ENCODE measurements around the gene KRTAP10-11. TPM values are rescaled to one million over a fixed set of nuclear protein-coding genes. Genes with fewer than 3 reads are reported as not detected.
"Not testable (repeated sequence)": the region's sequence is repeated elsewhere in the genome, so short reads cannot be mapped to it uniquely, and the experiment has no call there.

The KRTAP10-11 gene
- total and polyA plus RNA-seq, 2 experiments from 2014 or later, result not detected

DNA sequence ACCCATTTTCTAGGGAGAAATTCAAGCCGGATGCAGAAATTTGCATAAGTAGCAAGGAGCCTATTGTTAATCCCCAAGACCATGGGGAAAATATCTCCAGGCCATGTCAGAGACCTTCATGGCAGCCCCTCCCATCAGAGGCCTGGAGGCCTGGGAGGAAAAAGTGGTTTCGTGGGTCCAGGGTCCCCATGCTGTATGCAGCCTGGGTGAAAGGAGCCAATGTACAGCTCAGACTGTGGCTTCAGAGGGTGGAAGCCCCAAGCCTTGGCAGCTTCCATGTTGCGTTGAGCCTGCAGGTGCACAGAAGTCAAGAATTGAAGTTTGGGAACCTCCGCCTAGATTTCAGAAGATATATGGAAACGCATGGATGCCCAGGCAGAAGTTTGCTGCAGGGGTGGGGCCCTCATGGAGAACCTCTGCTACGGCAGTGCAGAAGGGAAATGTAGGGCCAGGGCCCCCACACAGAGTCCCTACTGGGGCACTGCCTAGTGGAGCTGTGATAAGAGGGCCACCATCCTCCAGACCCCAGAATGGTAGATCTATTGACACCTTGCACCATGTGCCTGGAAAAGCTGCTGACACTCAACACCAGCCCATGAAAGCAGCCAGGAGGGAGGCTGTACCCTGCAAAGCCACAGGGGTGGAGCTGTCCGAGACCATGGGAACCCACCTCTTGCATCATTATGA, 35.9 kb upstream of the KRTAP10-11 start:
- not testable (repeated sequence) for H3K9me2 ChIP-seq (ENCODE audit: insufficient read depth); H3K4me3 Mint-ChIP-seq; H3K27ac Mint-ChIP-seq; H3K27me3 ChIP-seq (ENCODE audit: insufficient read depth); H3K27me3 Mint-ChIP-seq (ENCODE audit: insufficient read depth, low read depth, poor library complexity); H3K4me2 ChIP-seq; H3K27ac ChIP-seq (ENCODE audit: low read depth); H3K79me2 ChIP-seq (replicated peaks; ENCODE audit: insufficient read depth); H3F3A ChIP-seq (replicated peaks; ENCODE audit: low read depth); H4K20me1 ChIP-seq (replicated peaks; ENCODE audit: insufficient read depth); ATAC-seq; H2AFZ ChIP-seq; DNase-seq (ENCODE audit: low spot score); H3K36me3 ChIP-seq (ENCODE audit: insufficient read depth); H3K4me1 ChIP-seq (ENCODE audit: insufficient read depth); H3K4me3 ChIP-seq; H3K4me1 Mint-ChIP-seq
- peaks cover 43% of the 10 kb centered on the region for H3K9me3 Mint-ChIP-seq
- peaks cover 19% of the 10 kb centered on the region for H3K36me3 Mint-ChIP-seq (ENCODE audit: low read depth)

DNA sequence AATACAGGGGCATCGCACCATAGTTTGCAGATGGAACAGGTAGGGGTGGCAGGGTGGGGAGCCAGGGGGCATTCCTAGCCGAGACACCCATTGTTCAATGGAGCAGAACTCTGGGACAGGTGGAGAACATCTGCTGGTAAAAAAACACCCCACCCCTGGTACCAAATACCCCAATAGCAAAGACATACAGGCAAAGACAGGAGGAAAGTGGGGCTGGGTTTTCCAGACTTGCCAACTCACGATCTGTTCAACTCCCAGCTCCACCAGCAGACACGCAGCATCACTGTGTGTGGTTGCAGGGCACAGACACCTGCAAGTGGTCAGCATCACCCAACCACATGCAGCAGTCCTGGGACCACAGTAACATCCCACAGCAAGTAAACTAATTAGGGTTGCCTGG, 34.7 kb upstream of the KRTAP10-11 start:
- H3K4me2 ChIP-seq, result no peak overlapping the region
- ATAC-seq, result no peak
- no peak overlapping the region for H2AFZ ChIP-seq
- H4K20me1 ChIP-seq (replicated peaks; ENCODE audit: insufficient read depth), result no peaks in the 10 kb centered on the region
- H3K27ac ChIP-seq (ENCODE audit: low read depth), result no peak overlapping the region
- no peaks in the 10 kb centered on the region for H3K79me2 ChIP-seq (replicated peaks; ENCODE audit: insufficient read depth)
- Mint-ChIP-seq H3K36me3 (ENCODE audit: low read depth) (peaks cover 19% of the 10 kb centered on the region), H3K9me3 (peaks cover 43% of the 10 kb centered on the region), H3K4me3 (no peak overlapping the region), H3K27me3 (ENCODE audit: insufficient read depth, low read depth, poor library complexity) (peaks cover 8% of the 10 kb centered on the region), H3K4me1 (peaks cover 9% of the 10 kb centered on the region), H3K27ac (no peak overlapping the region)
- no peaks in the 10 kb centered on the region for H3K9me2 ChIP-seq (ENCODE audit: insufficient read depth)
- H3K4me3 ChIP-seq, result no peak overlapping the region
- H3F3A ChIP-seq (replicated peaks; ENCODE audit: low read depth), result no peaks in the 10 kb centered on the region
- no peak for DNase-seq (ENCODE audit: low spot score)
- 0 out of 2 replicates have a peak, but pooled peaks cover 4% of the 10 kb centered on the region for H3K36me3 ChIP-seq (ENCODE audit: insufficient read depth)
- H3K4me1 ChIP-seq (ENCODE audit: insufficient read depth), result no peaks in the 10 kb centered on the region
- no peaks in the 10 kb centered on the region for H3K27me3 ChIP-seq (ENCODE audit: insufficient read depth)
- TF ChIP-seq, protein P1, sequence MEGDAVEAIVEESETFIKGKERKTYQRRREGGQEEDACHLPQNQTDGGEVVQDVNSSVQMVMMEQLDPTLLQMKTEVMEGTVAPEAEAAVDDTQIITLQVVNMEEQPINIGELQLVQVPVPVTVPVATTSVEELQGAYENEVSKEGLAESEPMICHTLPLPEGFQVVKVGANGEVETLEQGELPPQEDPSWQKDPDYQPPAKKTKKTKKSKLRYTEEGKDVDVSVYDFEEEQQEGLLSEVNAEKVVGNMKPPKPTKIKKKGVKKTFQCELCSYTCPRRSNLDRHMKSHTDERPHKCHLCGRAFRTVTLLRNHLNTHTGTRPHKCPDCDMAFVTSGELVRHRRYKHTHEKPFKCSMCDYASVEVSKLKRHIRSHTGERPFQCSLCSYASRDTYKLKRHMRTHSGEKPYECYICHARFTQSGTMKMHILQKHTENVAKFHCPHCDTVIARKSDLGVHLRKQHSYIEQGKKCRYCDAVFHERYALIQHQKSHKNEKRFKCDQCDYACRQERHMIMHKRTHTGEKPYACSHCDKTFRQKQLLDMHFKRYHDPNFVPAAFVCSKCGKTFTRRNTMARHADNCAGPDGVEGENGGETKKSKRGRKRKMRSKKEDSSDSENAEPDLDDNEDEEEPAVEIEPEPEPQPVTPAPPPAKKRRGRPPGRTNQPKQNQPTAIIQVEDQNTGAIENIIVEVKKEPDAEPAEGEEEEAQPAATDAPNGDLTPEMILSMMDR (conservative IDR thresholded peaks at IDR 0.05; ENCODE audit: low read depth in 2 of 2), result no peak
- TF ChIP-seq JUNB (IDR thresholded peaks at IDR 0.05; ENCODE audit: unreplicated experiment) (no peak), POLR2AphosphoS5 (IDR thresholded peaks at IDR 0.05; ENCODE audit: low read depth) (no peak), ZNF331 (CRISPR knock-in tag; IDR thresholded peaks at IDR 0.05; ENCODE audit: low read depth) (no peak), EZH2phosphoT487 (IDR thresholded peaks at IDR 0.05; ENCODE audit: unreplicated experiment) (no peak), EZH2 (IDR thresholded peaks at IDR 0.05; ENCODE audit: low read depth, unreplicated experiment) (no peak)
- TF ChIP-seq, protein P2, sequence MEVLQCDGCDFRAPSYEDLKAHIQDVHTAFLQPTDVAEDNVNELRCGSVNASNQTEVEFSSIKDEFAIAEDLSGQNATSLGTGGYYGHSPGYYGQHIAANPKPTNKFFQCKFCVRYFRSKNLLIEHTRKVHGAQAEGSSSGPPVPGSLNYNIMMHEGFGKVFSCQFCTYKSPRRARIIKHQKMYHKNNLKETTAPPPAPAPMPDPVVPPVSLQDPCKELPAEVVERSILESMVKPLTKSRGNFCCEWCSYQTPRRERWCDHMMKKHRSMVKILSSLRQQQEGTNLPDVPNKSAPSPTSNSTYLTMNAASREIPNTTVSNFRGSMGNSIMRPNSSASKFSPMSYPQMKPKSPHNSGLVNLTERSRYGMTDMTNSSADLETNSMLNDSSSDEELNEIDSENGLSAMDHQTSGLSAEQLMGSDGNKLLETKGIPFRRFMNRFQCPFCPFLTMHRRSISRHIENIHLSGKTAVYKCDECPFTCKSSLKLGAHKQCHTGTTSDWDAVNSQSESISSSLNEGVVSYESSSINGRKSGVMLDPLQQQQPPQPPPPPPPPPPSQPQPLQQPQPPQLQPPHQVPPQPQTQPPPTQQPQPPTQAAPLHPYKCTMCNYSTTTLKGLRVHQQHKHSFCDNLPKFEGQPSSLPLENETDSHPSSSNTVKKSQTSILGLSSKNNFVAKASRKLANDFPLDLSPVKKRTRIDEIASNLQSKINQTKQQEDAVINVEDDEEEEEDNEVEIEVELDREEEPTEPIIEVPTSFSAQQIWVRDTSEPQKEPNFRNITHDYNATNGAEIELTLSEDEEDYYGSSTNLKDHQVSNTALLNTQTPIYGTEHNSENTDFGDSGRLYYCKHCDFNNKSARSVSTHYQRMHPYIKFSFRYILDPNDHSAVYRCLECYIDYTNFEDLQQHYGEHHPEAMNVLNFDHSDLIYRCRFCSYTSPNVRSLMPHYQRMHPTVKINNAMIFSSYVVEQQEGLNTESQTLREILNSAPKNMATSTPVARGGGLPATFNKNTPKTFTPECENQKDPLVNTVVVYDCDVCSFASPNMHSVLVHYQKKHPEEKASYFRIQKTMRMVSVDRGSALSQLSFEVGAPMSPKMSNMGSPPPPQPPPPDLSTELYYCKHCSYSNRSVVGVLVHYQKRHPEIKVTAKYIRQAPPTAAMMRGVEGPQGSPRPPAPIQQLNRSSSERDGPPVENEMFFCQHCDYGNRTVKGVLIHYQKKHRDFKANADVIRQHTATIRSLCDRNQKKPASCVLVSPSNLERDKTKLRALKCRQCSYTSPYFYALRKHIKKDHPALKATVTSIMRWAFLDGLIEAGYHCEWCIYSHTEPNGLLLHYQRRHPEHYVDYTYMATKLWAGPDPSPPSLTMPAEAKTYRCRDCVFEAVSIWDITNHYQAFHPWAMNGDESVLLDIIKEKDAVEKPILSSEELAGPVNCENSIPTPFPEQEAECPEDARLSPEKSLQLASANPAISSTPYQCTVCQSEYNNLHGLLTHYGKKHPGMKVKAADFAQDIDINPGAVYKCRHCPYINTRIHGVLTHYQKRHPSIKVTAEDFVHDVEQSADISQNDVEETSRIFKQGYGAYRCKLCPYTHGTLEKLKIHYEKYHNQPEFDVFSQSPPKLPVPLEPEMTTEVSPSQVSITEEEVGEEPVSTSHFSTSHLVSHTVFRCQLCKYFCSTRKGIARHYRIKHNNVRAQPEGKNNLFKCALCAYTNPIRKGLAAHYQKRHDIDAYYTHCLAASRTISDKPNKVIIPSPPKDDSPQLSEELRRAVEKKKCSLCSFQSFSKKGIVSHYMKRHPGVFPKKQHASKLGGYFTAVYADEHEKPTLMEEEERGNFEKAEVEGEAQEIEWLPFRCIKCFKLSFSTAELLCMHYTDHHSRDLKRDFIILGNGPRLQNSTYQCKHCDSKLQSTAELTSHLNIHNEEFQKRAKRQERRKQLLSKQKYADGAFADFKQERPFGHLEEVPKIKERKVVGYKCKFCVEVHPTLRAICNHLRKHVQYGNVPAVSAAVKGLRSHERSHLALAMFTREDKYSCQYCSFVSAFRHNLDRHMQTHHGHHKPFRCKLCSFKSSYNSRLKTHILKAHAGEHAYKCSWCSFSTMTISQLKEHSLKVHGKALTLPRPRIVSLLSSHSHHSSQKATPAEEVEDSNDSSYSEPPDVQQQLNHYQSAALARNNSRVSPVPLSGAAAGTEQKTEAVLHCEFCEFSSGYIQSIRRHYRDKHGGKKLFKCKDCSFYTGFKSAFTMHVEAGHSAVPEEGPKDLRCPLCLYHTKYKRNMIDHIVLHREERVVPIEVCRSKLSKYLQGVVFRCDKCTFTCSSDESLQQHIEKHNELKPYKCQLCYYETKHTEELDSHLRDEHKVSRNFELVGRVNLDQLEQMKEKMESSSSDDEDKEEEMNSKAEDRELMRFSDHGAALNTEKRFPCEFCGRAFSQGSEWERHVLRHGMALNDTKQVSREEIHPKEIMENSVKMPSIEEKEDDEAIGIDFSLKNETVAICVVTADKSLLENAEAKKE (CRISPR knock-in tag; IDR thresholded peaks at IDR 0.05), result no peak
- TF ChIP-seq, protein P3, sequence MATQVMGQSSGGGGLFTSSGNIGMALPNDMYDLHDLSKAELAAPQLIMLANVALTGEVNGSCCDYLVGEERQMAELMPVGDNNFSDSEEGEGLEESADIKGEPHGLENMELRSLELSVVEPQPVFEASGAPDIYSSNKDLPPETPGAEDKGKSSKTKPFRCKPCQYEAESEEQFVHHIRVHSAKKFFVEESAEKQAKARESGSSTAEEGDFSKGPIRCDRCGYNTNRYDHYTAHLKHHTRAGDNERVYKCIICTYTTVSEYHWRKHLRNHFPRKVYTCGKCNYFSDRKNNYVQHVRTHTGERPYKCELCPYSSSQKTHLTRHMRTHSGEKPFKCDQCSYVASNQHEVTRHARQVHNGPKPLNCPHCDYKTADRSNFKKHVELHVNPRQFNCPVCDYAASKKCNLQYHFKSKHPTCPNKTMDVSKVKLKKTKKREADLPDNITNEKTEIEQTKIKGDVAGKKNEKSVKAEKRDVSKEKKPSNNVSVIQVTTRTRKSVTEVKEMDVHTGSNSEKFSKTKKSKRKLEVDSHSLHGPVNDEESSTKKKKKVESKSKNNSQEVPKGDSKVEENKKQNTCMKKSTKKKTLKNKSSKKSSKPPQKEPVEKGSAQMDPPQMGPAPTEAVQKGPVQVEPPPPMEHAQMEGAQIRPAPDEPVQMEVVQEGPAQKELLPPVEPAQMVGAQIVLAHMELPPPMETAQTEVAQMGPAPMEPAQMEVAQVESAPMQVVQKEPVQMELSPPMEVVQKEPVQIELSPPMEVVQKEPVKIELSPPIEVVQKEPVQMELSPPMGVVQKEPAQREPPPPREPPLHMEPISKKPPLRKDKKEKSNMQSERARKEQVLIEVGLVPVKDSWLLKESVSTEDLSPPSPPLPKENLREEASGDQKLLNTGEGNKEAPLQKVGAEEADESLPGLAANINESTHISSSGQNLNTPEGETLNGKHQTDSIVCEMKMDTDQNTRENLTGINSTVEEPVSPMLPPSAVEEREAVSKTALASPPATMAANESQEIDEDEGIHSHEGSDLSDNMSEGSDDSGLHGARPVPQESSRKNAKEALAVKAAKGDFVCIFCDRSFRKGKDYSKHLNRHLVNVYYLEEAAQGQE (IDR thresholded peaks at IDR 0.05; ENCODE audit: unreplicated experiment), result no peak
- TF ChIP-seq, protein P4, sequence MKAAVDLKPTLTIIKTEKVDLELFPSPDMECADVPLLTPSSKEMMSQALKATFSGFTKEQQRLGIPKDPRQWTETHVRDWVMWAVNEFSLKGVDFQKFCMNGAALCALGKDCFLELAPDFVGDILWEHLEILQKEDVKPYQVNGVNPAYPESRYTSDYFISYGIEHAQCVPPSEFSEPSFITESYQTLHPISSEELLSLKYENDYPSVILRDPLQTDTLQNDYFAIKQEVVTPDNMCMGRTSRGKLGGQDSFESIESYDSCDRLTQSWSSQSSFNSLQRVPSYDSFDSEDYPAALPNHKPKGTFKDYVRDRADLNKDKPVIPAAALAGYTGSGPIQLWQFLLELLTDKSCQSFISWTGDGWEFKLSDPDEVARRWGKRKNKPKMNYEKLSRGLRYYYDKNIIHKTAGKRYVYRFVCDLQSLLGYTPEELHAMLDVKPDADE (IDR thresholded peaks at IDR 0.05), result no peak

All from GM23338 (cell line).